SK-N-SH (cell line): ENCODE data around the gene PTCD2.

ENCODE experiments used
- CHD2 ChIP-seq: fragments of 150-350 bp; IDR thresholded peaks from 2 replicates; pipeline ENCODE4 v1.6.1; 2018; ENCODE audit warnings: low read length; ENCODE audit not compliant: partially characterized antibody
- EZH2phosphoT487 ChIP-seq: fragments of 200-600 bp; sonication (generic); IDR thresholded peaks from 2 replicates; pipeline ENCODE4 v1.6.1; 2017; ENCODE audit warnings: low read depth, mixed run types, mild to moderate bottlenecking, antibody characterized with exemption, moderate library complexity, borderline replicate concordance
- FOXM1 ChIP-seq: IDR thresholded peaks from 2 replicates; pipeline ENCODE4 v1.4.0; 2012; ENCODE audit warnings: low read depth, mild to moderate bottlenecking
- GABPA ChIP-seq: IDR thresholded peaks from 2 replicates; pipeline ENCODE4 v1.4.0; 2012; ENCODE audit warnings: low read depth, mild to moderate bottlenecking
- POLR2AphosphoS5 ChIP-seq: IDR thresholded peaks from 2 replicates; pipeline ENCODE4 v1.6.1; 2012; ENCODE audit warnings: low read depth, low read length
- RCOR1 ChIP-seq: fragments of 150-350 bp; IDR thresholded peaks from 2 replicates; pipeline ENCODE4 v1.6.1; 2017; ENCODE audit warnings: antibody characterized with exemption, low read length
- TAF1 ChIP-seq: IDR thresholded peaks from 2 replicates; pipeline ENCODE4 v1.6.1; 2012; ENCODE audit warnings: low read depth, mild to moderate bottlenecking, low read length, moderate library complexity, borderline replicate concordance
- TF ChIP-seq, protein P1 (sequence below): fragments of 200-600 bp; sonication (generic); IDR thresholded peaks from 2 replicates; pipeline ENCODE4 v1.6.1; 2017; ENCODE audit warnings: antibody characterized with exemption, mild to moderate bottlenecking, moderate library complexity
- TF ChIP-seq, protein P2 (sequence below): fragments of 150-350 bp; IDR thresholded peaks from 2 replicates; pipeline ENCODE4 v1.6.1; 2017; ENCODE audit warnings: antibody characterized with exemption, low read length, low read depth, borderline replicate concordance
- TF ChIP-seq, protein P3 (sequence below): IDR thresholded peaks from 2 replicates; pipeline ENCODE4 v1.6.1; 2012; ENCODE audit warnings: mild to moderate bottlenecking, low read depth, low read length, moderate library complexity

DNA sequence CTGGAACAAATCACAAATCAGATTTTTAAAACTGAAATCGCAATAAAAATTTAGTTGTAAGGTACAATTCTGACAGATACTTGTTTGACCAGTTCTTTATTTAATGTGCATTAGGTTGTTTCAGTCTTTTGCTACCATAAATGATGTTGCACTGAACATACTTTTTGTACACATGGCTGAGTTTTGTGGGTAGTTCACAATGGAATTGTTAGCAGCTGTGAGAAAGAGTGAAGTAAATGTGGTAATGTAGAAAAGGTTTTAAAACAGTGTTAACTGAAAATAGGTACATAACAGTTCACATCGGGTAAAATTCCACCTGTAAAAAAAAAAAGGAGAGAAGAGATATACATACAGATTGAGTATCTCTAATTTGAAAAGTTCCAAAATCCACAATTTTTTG lies 25.7 kb upstream of the PTCD2 start:
- TF ChIP-seq, protein P1, sequence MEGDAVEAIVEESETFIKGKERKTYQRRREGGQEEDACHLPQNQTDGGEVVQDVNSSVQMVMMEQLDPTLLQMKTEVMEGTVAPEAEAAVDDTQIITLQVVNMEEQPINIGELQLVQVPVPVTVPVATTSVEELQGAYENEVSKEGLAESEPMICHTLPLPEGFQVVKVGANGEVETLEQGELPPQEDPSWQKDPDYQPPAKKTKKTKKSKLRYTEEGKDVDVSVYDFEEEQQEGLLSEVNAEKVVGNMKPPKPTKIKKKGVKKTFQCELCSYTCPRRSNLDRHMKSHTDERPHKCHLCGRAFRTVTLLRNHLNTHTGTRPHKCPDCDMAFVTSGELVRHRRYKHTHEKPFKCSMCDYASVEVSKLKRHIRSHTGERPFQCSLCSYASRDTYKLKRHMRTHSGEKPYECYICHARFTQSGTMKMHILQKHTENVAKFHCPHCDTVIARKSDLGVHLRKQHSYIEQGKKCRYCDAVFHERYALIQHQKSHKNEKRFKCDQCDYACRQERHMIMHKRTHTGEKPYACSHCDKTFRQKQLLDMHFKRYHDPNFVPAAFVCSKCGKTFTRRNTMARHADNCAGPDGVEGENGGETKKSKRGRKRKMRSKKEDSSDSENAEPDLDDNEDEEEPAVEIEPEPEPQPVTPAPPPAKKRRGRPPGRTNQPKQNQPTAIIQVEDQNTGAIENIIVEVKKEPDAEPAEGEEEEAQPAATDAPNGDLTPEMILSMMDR = no peak
- TF ChIP-seq TAF1 = no peak
- no peak for TF ChIP-seq GABPA
- TF ChIP-seq, protein P2, sequence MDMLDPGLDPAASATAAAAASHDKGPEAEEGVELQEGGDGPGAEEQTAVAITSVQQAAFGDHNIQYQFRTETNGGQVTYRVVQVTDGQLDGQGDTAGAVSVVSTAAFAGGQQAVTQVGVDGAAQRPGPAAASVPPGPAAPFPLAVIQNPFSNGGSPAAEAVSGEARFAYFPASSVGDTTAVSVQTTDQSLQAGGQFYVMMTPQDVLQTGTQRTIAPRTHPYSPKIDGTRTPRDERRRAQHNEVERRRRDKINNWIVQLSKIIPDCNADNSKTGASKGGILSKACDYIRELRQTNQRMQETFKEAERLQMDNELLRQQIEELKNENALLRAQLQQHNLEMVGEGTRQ = no peak
- no peak for TF ChIP-seq EZH2phosphoT487
- no peak for TF ChIP-seq CHD2
- no peak for TF ChIP-seq POLR2AphosphoS5
- TF ChIP-seq, protein P3, sequence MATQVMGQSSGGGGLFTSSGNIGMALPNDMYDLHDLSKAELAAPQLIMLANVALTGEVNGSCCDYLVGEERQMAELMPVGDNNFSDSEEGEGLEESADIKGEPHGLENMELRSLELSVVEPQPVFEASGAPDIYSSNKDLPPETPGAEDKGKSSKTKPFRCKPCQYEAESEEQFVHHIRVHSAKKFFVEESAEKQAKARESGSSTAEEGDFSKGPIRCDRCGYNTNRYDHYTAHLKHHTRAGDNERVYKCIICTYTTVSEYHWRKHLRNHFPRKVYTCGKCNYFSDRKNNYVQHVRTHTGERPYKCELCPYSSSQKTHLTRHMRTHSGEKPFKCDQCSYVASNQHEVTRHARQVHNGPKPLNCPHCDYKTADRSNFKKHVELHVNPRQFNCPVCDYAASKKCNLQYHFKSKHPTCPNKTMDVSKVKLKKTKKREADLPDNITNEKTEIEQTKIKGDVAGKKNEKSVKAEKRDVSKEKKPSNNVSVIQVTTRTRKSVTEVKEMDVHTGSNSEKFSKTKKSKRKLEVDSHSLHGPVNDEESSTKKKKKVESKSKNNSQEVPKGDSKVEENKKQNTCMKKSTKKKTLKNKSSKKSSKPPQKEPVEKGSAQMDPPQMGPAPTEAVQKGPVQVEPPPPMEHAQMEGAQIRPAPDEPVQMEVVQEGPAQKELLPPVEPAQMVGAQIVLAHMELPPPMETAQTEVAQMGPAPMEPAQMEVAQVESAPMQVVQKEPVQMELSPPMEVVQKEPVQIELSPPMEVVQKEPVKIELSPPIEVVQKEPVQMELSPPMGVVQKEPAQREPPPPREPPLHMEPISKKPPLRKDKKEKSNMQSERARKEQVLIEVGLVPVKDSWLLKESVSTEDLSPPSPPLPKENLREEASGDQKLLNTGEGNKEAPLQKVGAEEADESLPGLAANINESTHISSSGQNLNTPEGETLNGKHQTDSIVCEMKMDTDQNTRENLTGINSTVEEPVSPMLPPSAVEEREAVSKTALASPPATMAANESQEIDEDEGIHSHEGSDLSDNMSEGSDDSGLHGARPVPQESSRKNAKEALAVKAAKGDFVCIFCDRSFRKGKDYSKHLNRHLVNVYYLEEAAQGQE = no peak
- TF ChIP-seq FOXM1 = no peak
- TF ChIP-seq RCOR1 = no peak
